H9 (cell line): ENCODE data around the gene ZDHHC16. TPM values are rescaled to one million over a fixed set of nuclear protein-coding genes. Genes with fewer than 3 reads are reported as not detected.
A peak's percentile ranks its signal among the peaks of the same experiment; 100 is the strongest.

ENCODE experiments used
- DNase-seq: peaks from one replicate; pipeline ENCODE4 v3.0.0-alpha.2; 2017
- H2AFZ ChIP-seq: one replicate; pipeline ENCODE4 v1.6.1; 2013; ENCODE audit warnings: mild to moderate bottlenecking, low read length, control low read depth, moderate library complexity
- H2AK5ac ChIP-seq: 2 replicates; pipeline ENCODE4 v1.6.1; 2013; ENCODE audit warnings: low read length, control low read depth, mixed read lengths; ENCODE audit not compliant: insufficient read length
- H2BK120ac ChIP-seq: one replicate; pipeline ENCODE4 v1.6.1; 2013; ENCODE audit warnings: low read depth, mild to moderate bottlenecking, low read length, control low read depth, inconsistent platforms; ENCODE audit not compliant: poor library complexity, severe bottlenecking
- H2BK12ac ChIP-seq: 2 replicates; pipeline ENCODE4 v1.6.1; 2013; ENCODE audit warnings: low read length, control low read depth, mixed read lengths, low read depth; ENCODE audit not compliant: insufficient read length
- H2BK15ac ChIP-seq: 2 replicates; pipeline ENCODE4 v1.6.1; 2013; ENCODE audit warnings: low read depth, low read length, control low read depth
- H2BK20ac ChIP-seq: one replicate; pipeline ENCODE4 v1.6.1; 2013; ENCODE audit warnings: low read depth, mild to moderate bottlenecking, low read length, control low read depth, inconsistent platforms; ENCODE audit not compliant: poor library complexity, severe bottlenecking
- H2BK5ac ChIP-seq: 2 replicates; pipeline ENCODE4 v1.6.1; 2013; ENCODE audit warnings: low read length, control low read depth, mixed read lengths; ENCODE audit not compliant: insufficient read length
- H3K14ac ChIP-seq: 2 replicates; pipeline ENCODE4 v1.6.1; 2013; ENCODE audit warnings: low read length, control low read depth; ENCODE audit not compliant: insufficient read depth
- H3K18ac ChIP-seq: 2 replicates; pipeline ENCODE4 v1.6.1; 2013; ENCODE audit warnings: low read depth, mild to moderate bottlenecking, mixed read lengths, low read length, control low read depth; ENCODE audit not compliant: insufficient read length
- H3K23ac ChIP-seq: 2 replicates; pipeline ENCODE4 v1.6.1; 2013; ENCODE audit warnings: low read length, control low read depth, mixed read lengths, low read depth; ENCODE audit not compliant: insufficient read length
- H3K23me2 ChIP-seq: 2 replicates; pipeline ENCODE4 v1.6.1; 2013; ENCODE audit warnings: low read depth, mild to moderate bottlenecking, mixed read lengths, low read length, control low read depth; ENCODE audit not compliant: insufficient read length, poor library complexity, severe bottlenecking
- H3K27ac ChIP-seq: 2 replicates; pipeline ENCODE4 v1.5.1; 2013; ENCODE audit warnings: low read length, control low read depth, mixed read lengths, low read depth; ENCODE audit not compliant: insufficient read length
- H3K27me3 ChIP-seq: 2 replicates; pipeline ENCODE4 v1.6.1; 2013; ENCODE audit warnings: low read length, control low read depth, inconsistent platforms; ENCODE audit not compliant: insufficient read depth
- H3K4ac ChIP-seq: 2 replicates; pipeline ENCODE4 v1.6.1; 2013; ENCODE audit warnings: low read depth, mild to moderate bottlenecking, control low read depth, inconsistent platforms, low read length, moderate library complexity
- H3K4me1 ChIP-seq: 2 replicates; pipeline ENCODE4 v1.6.1; 2013; ENCODE audit warnings: low read length, control low read depth, inconsistent platforms; ENCODE audit not compliant: insufficient read depth
- H3K4me2 ChIP-seq: 2 replicates; pipeline ENCODE4 v1.6.1; 2013; ENCODE audit warnings: low read length, control low read depth, mixed read lengths; ENCODE audit not compliant: insufficient read length, insufficient read depth
- H3K56ac ChIP-seq: 2 replicates; pipeline ENCODE4 v1.6.1; 2013; ENCODE audit warnings: low read depth, mild to moderate bottlenecking, mixed read lengths, low read length, control low read depth; ENCODE audit not compliant: insufficient read length
- H3K79me1 ChIP-seq: 2 replicates; pipeline ENCODE4 v1.6.1; 2013; ENCODE audit warnings: low read depth, mild to moderate bottlenecking, moderate library complexity, low read length, control low read depth, inconsistent platforms; ENCODE audit not compliant: insufficient read depth, poor library complexity, severe bottlenecking
- H3K79me2 ChIP-seq: 2 replicates; pipeline ENCODE4 v1.6.1; 2013; ENCODE audit warnings: low read length, control low read depth, inconsistent platforms; ENCODE audit not compliant: insufficient read depth
- H3K9ac ChIP-seq: 2 replicates; pipeline ENCODE4 v1.6.1; 2013; ENCODE audit warnings: low read length, control low read depth, mixed read lengths; ENCODE audit not compliant: insufficient read length; ENCODE audit errors: extremely low read depth
- H3K9me3 ChIP-seq: one replicate; pipeline ENCODE4 v1.6.1; 2013; ENCODE audit warnings: low read depth, low read length, inconsistent platforms; ENCODE audit not compliant: control insufficient read depth
- H3T11ph ChIP-seq: one replicate; pipeline ENCODE4 v1.6.1; 2013; ENCODE audit warnings: mild to moderate bottlenecking, low read length, control low read depth, inconsistent platforms
- H4K20me1 ChIP-seq: one replicate; pipeline ENCODE4 v1.6.1; 2013; ENCODE audit not compliant: control insufficient read depth, insufficient read length, insufficient read depth
- H4K5ac ChIP-seq: 2 replicates; pipeline ENCODE4 v1.6.1; 2013; ENCODE audit warnings: low read depth, mild to moderate bottlenecking, mixed read lengths, low read length, control low read depth; ENCODE audit not compliant: insufficient read length
- H4K8ac ChIP-seq: replicated peaks from 2 replicates; pipeline ENCODE4 v1.6.1; 2013; ENCODE audit warnings: low read length, control low read depth, mixed read lengths, low read depth; ENCODE audit not compliant: insufficient read length
- H4K91ac ChIP-seq: 2 replicates; pipeline ENCODE4 v1.6.1; 2013; ENCODE audit warnings: low read depth, mild to moderate bottlenecking, moderate library complexity, mixed read lengths, low read length, control low read depth; ENCODE audit not compliant: insufficient read length
- H3K27ac Mint-ChIP-seq, 3 experiments: 2 replicates in 2 of 3; 3 replicates in 1 of 3; pipeline ENCODE4 v1.8.0; 2020 to 2021; ENCODE audit warnings: mixed read lengths in 3 of 3, mild to moderate bottlenecking in 1 of 3, moderate library complexity in 1 of 3
- H3K27me3 Mint-ChIP-seq: 2 replicates; pipeline ENCODE4 v1.8.0; 2021; ENCODE audit warnings: low read depth, mild to moderate bottlenecking, moderate library complexity, mixed read lengths
- H3K36me3 Mint-ChIP-seq, 3 experiments: 2 replicates in 2 of 3; 3 replicates in 1 of 3; pipeline ENCODE4 v1.8.0; 2020 to 2021; ENCODE audit warnings: low read depth in 3 of 3, mixed read lengths in 3 of 3; ENCODE audit not compliant: insufficient read depth in 1 of 3
- H3K4me1 Mint-ChIP-seq, 2 experiments: 2 replicates each; pipeline ENCODE4 v1.8.0; 2020; ENCODE audit warnings: mixed read lengths in 2 of 2
- H3K4me3 Mint-ChIP-seq, 2 experiments: 2 replicates in 1 of 2; 3 replicates in 1 of 2; pipeline ENCODE4 v1.8.0; 2020 to 2021; ENCODE audit warnings: mild to moderate bottlenecking in 2 of 2, mixed read lengths in 2 of 2, moderate library complexity in 1 of 2
- H3K9me3 Mint-ChIP-seq, 2 experiments: 2 replicates in 1 of 2; 3 replicates in 1 of 2; pipeline ENCODE4 v1.8.0; 2020; ENCODE audit warnings: mild to moderate bottlenecking in 2 of 2, mixed read lengths in 2 of 2, moderate library complexity in 1 of 2
- WGBS: extraction: QIAGEN DNeasy Blood & Tissue Kit; methylation state at CpG from one replicate; pipeline ENCODE4 v1.1.7; 2013; ENCODE audit warnings: missing lambda C conversion rate, low lambda C conversion rate, mixed read lengths; ENCODE audit not compliant: insufficient read length; ENCODE audit errors: extremely low coverage; 5-methylcytosine and 5-hydroxymethylcytosine counted together
- total RNA-seq: library from RNA; stranded (reverse); gene quantifications from 2 replicates; pipeline ENCODE4 v1.2.1, GENCODE V29; 2021
- TF ChIP-seq, protein P1 (sequence below): fragments of 200-600 bp; sonication (generic); conservative IDR thresholded peaks from 3 replicates; pipeline ENCODE4 v1.8.0; 2021; ENCODE audit warnings: antibody characterized with exemption, mild to moderate bottlenecking

The ZDHHC16 gene
- total RNA-seq, 1 experiment from 2014 or later, result 45.4 TPM

- H3K23me2 ChIP-seq, result peaks cover 12% of the 10 kb centered on the region
- no peak overlapping the region for H3T11ph ChIP-seq
- peak overlapping the region in 1 of 3 experiments; percentile 7; a peak in 1 of 7 replicates for H3K27ac Mint-ChIP-seq
- H3K4me2 ChIP-seq, result no peak overlapping the region
- H4K8ac ChIP-seq, result no peak overlapping the region
- H3K79me1 ChIP-seq, result peaks cover 3% of the 10 kb centered on the region
- H3K23ac ChIP-seq, result no peak overlapping the region
- peaks cover 3% of the 10 kb centered on the region for H3K4me1 ChIP-seq
- no peaks in the 10 kb centered on the region for H3K9me3 Mint-ChIP-seq
- no peak overlapping the region for H3K9ac ChIP-seq
- H4K20me1 ChIP-seq, result no peaks in the 10 kb centered on the region
- H3K27me3 Mint-ChIP-seq, result 0 out of 2 replicates have a peak, but pooled peaks cover 2% of the 10 kb centered on the region
- no peak overlapping the region for H2AFZ ChIP-seq
- no peak overlapping the region for H2BK120ac ChIP-seq
- H2AK5ac ChIP-seq, result no peak overlapping the region
- H2BK12ac ChIP-seq, result no peak overlapping the region
- no peak overlapping the region for H4K5ac ChIP-seq
- no peak overlapping the region for H2BK5ac ChIP-seq
- H3K79me2 ChIP-seq, result peaks cover 10% of the 10 kb centered on the region; the same call in 1 of the 2 replicates
- no peak overlapping the region for H3K18ac ChIP-seq
- TF ChIP-seq, protein P1, sequence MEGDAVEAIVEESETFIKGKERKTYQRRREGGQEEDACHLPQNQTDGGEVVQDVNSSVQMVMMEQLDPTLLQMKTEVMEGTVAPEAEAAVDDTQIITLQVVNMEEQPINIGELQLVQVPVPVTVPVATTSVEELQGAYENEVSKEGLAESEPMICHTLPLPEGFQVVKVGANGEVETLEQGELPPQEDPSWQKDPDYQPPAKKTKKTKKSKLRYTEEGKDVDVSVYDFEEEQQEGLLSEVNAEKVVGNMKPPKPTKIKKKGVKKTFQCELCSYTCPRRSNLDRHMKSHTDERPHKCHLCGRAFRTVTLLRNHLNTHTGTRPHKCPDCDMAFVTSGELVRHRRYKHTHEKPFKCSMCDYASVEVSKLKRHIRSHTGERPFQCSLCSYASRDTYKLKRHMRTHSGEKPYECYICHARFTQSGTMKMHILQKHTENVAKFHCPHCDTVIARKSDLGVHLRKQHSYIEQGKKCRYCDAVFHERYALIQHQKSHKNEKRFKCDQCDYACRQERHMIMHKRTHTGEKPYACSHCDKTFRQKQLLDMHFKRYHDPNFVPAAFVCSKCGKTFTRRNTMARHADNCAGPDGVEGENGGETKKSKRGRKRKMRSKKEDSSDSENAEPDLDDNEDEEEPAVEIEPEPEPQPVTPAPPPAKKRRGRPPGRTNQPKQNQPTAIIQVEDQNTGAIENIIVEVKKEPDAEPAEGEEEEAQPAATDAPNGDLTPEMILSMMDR, result no peak
- H2BK20ac ChIP-seq, result no peak overlapping the region
- peaks cover 16 to 21% of the 10 kb centered on the region in 2 experiments for H3K4me1 Mint-ChIP-seq
- H3K14ac ChIP-seq, result no peak overlapping the region
- no CpG with 5 or more reads among the region's 1 CpG for WGBS
- no peak overlapping the region for H3K4ac ChIP-seq
- DNase-seq, result no peak
- H2BK15ac ChIP-seq, result no peak overlapping the region
- H3K36me3 Mint-ChIP-seq, result peaks cover 21 to 43% (median 37%) of the 10 kb centered on the region in 3 experiments
- no peak overlapping the region for H3K27ac ChIP-seq
- no peak overlapping the region for H3K56ac ChIP-seq
- H3K27me3 ChIP-seq, result no peaks in the 10 kb centered on the region; the same call in 1 of the 2 replicates
- no peaks in the 10 kb centered on the region for H3K9me3 ChIP-seq
- peak overlapping the region; percentile 22 to 98 for H3K4me3 Mint-ChIP-seq
- H4K91ac ChIP-seq, result no peak overlapping the region
These were observed 1.8 kb upstream of the ZDHHC16 start for GRCh38 chr10:97444212-97444611.
